Type B pancreatic cell (in vitro differentiated cells): ENCODE results near the gene FILIP1L. TPM values are rescaled to one million over a fixed set of nuclear protein-coding genes. Genes with fewer than 3 reads are reported as not detected.

Experiments
- DNase-seq: peaks from one replicate; pipeline ENCODE4 v3.0.0; 2021; ENCODE audit warnings: mixed read lengths; ENCODE audit not compliant: unreplicated experiment; ENCODE audit errors: extremely low spot score
- H3K27ac Mint-ChIP-seq: 2 replicates; pipeline ENCODE4 v1.8.0; 2021; ENCODE audit warnings: mild to moderate bottlenecking, mixed read lengths
- H3K27me3 Mint-ChIP-seq: 2 replicates; pipeline ENCODE4 v1.8.0; 2021; ENCODE audit warnings: mixed read lengths
- H3K36me3 Mint-ChIP-seq: 2 replicates; pipeline ENCODE4 v1.8.0; 2021; ENCODE audit warnings: mixed read lengths
- H3K4me1 Mint-ChIP-seq: one replicate; pipeline ENCODE4 v1.8.0; 2021; ENCODE audit warnings: mixed read lengths; ENCODE audit not compliant: unreplicated experiment
- H3K4me3 Mint-ChIP-seq: 2 replicates; pipeline ENCODE4 v1.8.0; 2021; ENCODE audit warnings: mild to moderate bottlenecking, mixed read lengths
- H3K9me3 Mint-ChIP-seq: 2 replicates; pipeline ENCODE4 v1.8.0; 2021; ENCODE audit warnings: mixed read lengths
- total RNA-seq: library from RNA; stranded (reverse); gene quantifications from 2 replicates; pipeline ENCODE4 v1.2.1, GENCODE V29; 2021; ENCODE audit warnings: low replicate concordance
- TF ChIP-seq, protein P1 (sequence below): fragments of 200-600 bp; sonication (generic); conservative IDR thresholded peaks from 2 replicates; pipeline ENCODE4 v1.5.0; 2021; ENCODE audit warnings: antibody characterized with exemption, mild to moderate bottlenecking

The FILIP1L gene
- total RNA-seq, 1 donor from 2014 or later: 30.6 TPM

DNA sequence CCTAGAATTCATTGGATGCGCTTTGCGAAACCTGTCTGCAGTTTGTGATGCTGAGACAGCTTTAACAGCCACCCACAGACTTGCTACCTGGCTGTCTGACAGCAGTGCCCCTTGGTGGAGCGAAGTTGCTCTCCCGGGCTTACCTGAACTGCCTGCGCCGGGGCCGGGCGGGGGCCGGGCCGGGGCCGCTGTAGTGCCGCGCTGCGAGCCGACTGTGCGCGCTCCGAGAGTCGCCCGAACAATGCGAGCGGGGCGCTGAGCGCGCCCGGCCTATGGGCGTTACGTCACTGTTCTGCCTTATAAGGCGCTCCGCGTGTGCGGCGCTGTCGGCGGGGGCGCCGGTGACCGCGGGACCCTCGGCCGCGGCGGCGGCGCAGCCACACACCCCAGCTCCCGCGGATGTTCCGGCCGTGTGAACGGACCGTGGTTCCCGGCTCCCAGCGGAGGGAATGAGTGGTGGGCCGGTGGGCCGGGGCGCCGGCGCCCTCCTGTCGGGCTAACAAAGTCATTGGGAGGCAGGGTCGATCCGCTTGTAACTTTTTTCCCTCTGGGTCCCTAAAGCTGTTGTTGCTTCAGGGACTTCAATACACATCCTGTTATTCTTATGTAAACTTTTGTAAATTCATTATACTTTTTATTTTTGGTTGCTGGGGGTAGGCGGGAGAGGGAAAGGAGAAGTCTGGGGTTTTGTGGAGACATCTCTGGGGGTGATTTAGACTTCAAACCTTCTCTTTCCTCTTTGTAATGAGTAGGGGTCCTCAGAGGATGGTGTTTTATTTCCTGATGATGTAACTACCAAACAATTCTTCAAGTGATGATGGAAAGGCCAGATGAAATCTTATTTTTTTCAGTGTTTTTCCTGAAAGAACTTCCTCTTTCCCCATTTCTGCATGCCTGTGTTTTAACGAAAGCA is 238.1 kb downstream of the FILIP1L start:
- H3K4me1 Mint-ChIP-seq: peaks cover 33% of the 10 kb centered on the region
- H3K9me3 Mint-ChIP-seq: no peaks in the 10 kb centered on the region
- H3K36me3 Mint-ChIP-seq: peaks cover 3% of the 10 kb centered on the region
- peak overlapping the region; percentile 89 for H3K4me3 Mint-ChIP-seq
- TF ChIP-seq, protein P1, sequence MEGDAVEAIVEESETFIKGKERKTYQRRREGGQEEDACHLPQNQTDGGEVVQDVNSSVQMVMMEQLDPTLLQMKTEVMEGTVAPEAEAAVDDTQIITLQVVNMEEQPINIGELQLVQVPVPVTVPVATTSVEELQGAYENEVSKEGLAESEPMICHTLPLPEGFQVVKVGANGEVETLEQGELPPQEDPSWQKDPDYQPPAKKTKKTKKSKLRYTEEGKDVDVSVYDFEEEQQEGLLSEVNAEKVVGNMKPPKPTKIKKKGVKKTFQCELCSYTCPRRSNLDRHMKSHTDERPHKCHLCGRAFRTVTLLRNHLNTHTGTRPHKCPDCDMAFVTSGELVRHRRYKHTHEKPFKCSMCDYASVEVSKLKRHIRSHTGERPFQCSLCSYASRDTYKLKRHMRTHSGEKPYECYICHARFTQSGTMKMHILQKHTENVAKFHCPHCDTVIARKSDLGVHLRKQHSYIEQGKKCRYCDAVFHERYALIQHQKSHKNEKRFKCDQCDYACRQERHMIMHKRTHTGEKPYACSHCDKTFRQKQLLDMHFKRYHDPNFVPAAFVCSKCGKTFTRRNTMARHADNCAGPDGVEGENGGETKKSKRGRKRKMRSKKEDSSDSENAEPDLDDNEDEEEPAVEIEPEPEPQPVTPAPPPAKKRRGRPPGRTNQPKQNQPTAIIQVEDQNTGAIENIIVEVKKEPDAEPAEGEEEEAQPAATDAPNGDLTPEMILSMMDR: no peak
- H3K27ac Mint-ChIP-seq: peak overlapping the region; percentile 89
- H3K27me3 Mint-ChIP-seq: no peaks in the 10 kb centered on the region
- DNase-seq: peak; percentile 86

DNA sequence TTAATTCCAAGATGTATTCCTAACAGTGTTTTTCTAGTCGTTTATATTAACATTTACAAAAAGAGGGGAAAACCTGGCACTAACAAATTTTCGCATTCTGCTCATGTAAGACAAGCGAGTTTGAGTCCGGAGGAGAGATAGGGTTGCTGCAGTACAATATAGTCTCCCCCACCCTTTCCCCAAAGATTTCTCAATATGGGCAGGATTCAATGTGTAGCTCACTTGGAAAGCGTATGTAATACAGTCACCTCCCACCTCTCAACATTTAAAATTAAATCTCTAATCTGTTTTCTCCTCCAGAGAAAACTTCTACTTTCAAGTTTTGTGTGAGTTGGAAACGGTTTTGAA is 238.7 kb downstream of the FILIP1L start:
- Mint-ChIP-seq H3K4me3 (peak overlapping the region; percentile 89), H3K36me3 (peaks cover 6% of the 10 kb centered on the region), H3K9me3 (no peaks in the 10 kb centered on the region), H3K4me1 (peaks cover 36% of the 10 kb centered on the region), H3K27me3 (no peaks in the 10 kb centered on the region), H3K27ac (peak overlapping the region; percentile 89)
- TF ChIP-seq, protein P1: no peak
- no peak for DNase-seq

- Mint-ChIP-seq H3K4me3 (peak overlapping the region; percentile 89), H3K4me1 (peaks cover 42% of the 10 kb centered on the region), H3K27me3 (no peaks in the 10 kb centered on the region), H3K9me3 (no peaks in the 10 kb centered on the region), H3K36me3 (peaks cover 8% of the 10 kb centered on the region), H3K27ac (no peak overlapping the region)
- DNase-seq: no peak
- TF ChIP-seq, protein P1: no peak
Measured at GRCh38 chr3:99874237-99875002, 239.9 kb downstream of the FILIP1L start.

- no peak for DNase-seq
- Mint-ChIP-seq H3K36me3 (peaks cover 13% of the 10 kb centered on the region), H3K27me3 (no peaks in the 10 kb centered on the region), H3K9me3 (no peaks in the 10 kb centered on the region), H3K27ac (peak overlapping the region; percentile 41), H3K4me3 (peak overlapping the region; percentile 89), H3K4me1 (peaks cover 42% of the 10 kb centered on the region)
- TF ChIP-seq, protein P1: no peak
Measured at GRCh38 chr3:99873269-99874102, 240.8 kb downstream of the FILIP1L start.

- DNase-seq: no peak
- Mint-ChIP-seq H3K27me3 (no peaks in the 10 kb centered on the region), H3K36me3 (peaks cover 13% of the 10 kb centered on the region), H3K4me3 (peak overlapping the region; percentile 79), H3K4me1 (peaks cover 42% of the 10 kb centered on the region), H3K27ac (peak overlapping the region; percentile 61), H3K9me3 (no peaks in the 10 kb centered on the region)
- TF ChIP-seq, protein P1: no peak
Measured at GRCh38 chr3:99872923-99873254, 241.4 kb downstream of the FILIP1L start.
